Measurements from ENCODE around the gene MATK.

- TF ChIP-seq CTCF (IDR thresholded peaks at IDR 0.05), result no peak
- TF ChIP-seq EZH2 (IDR thresholded peaks at IDR 0.05; ENCODE audit: borderline replicate concordance, insufficient read depth, low read depth, low read length, poor library complexity, severe bottlenecking), result no peak
Observed at GRCh38 chr19:3781603-3782002, 4.6 kb downstream of the MATK start.

Data from B cell (primary cell).